HG02943 (cell line): ENCODE data around the gene LGALS14.
"Not testable (repeated sequence)": the region's sequence is repeated elsewhere in the genome, so short reads cannot be mapped to it uniquely, and the experiment has no call there.

Experiments
- ATAC-seq: cut with Tn5 transposase; IDR thresholded peaks from one replicate; pipeline ENCODE4 v1.9.1; 2021; ENCODE audit warnings: mild to moderate bottlenecking, low read depth, moderate library complexity; ENCODE audit not compliant: unreplicated experiment

LGALS14 gene

DNA sequence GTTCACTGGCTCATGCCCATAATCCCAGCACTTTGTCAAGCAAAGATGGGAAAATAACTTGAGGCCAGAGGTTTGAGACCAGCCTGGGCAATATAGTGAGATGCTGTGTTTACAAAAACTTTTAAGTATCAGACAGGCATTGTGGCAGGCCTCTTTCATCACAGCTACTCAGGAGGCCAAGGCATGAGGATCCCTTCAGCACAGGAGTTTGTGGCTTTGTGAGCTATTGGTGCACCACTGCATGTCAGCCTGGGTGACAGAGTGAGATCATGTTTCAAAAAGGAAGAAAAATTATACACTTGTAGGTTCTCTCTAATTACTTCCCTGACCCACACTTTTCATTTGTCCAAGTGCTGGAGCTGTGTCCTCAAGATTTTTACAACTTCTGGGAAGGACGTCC, 11.5 kb upstream of the LGALS14 start:
- no peak for ATAC-seq

DNA sequence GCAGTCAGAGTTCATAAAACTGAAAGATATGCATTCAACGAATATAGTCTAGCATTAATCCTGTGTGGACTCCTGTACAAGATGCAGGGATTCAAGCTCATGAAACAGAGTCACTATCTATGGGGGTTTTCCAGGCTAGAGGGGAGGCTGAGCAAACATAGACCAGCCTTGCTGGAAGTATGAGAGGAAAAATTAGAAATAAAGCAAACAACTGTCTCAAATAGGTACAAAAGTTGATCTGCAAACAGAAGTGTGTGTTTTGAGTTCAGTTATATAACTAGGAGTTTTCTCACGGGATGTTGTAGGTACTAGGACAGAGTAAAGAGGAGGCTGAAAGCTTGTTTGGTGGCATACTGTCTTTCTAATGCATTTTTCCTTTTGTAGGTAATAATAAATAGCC, 8.5 kb upstream of the LGALS14 start:
- no peak for ATAC-seq

DNA sequence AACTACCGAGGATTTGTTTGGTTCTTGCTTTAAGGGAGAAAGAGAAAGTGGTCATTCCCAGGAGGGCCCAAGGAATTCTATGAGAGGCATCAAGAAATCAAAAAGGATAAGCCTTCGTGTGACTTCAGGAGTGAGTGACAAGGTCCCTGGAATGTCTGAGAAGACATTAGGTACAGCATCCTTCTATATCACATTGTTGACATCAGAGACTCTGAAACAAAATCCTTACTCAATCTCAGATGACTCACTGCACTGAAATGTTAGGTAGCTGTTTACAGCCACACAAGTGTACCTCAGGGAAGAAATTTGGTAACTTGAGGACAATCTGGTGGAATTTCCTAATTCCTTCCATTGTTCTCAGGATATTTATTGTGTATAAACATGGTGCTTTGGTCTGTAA, 7.9 kb upstream of the LGALS14 start:
- no peak for ATAC-seq

DNA sequence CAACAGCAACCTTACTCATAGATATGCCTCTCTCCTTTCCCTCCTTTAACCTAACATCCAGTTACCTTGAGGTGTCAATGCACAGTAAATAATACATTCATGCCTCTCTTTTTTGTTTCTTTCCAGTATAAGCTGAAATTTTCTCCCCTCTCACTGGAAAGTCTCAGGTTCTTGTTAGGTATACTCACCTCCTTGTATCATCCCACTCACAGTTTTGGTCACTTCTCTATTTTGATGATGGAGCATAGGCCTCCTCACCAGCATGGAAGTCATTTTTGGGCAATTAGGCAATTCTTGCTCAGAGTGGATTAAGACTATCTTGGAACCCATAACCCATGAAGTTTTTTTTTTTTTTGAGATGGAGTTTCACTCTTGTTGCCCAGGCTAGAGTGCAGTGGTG, 5.7 kb upstream of the LGALS14 start:
- no peak for ATAC-seq

DNA sequence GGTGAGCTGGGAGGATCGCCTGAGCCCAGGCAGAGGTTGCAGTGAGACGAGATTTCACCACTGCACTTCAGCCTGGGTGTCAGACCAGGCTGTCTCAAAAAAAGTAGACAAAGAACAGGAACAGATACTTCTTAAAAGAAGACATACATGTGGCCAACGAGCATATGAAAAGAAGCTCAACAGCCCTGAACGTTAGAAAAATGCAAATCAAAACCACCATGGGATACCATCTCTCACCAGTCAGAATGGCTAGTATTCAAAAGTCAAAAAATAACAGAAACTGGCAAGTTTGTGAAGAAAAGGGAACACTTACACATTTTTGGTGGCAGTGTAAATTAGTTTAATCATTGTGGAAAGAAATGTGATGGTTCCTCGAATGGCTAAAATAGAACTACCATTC, 3.0 kb upstream of the LGALS14 start:
- no peak for ATAC-seq

DNA sequence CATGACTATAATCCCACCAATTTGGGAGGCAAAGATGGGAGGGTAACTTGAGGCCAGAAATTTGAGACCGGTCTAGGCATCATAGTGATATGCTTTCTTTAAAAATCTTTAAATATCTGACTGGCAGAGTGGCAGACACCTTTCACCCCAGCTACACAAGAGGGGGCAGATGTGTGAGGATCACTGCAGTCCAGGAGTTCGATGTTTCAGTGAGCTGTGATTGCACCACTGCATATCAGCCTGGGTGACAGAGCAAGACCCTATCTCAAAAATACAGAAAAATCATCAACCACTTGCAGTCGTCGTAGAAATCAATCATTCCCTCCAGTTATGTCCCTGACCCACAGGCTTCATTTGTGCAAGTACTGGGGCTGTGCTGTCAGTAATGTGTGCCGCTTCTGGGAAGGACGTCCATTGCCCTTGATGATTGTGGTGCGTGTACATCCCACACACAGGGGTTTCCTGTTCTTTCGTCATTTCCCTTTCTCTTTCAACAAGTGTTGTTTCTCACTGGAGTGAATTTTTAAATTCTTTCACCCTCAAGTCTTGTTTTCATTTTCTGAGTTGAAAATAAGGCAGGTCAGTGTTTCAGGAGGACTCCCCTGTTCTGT, 1.4 kb downstream of the LGALS14 start:
- ATAC-seq, result no peak

DNA sequence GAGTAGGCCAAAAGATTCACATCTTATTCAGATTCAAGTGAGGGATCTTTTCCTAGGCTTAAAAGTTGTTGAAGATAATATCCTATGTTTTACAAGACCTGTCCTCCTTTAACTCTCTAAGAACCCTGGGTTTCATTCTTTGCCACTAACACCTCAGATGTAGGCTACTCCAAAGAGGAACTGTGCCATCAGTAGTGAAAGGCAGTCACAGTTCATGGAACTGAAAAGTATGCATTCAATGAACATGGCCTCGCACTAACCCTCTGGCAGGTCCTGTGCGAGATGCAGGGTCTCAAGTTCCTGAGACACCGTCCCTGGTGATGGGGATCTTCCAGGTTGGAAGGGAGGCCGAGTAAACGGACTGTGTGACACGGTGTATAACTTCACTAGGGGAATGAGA, 4.3 kb downstream of the LGALS14 start:
- no peak for ATAC-seq

DNA sequence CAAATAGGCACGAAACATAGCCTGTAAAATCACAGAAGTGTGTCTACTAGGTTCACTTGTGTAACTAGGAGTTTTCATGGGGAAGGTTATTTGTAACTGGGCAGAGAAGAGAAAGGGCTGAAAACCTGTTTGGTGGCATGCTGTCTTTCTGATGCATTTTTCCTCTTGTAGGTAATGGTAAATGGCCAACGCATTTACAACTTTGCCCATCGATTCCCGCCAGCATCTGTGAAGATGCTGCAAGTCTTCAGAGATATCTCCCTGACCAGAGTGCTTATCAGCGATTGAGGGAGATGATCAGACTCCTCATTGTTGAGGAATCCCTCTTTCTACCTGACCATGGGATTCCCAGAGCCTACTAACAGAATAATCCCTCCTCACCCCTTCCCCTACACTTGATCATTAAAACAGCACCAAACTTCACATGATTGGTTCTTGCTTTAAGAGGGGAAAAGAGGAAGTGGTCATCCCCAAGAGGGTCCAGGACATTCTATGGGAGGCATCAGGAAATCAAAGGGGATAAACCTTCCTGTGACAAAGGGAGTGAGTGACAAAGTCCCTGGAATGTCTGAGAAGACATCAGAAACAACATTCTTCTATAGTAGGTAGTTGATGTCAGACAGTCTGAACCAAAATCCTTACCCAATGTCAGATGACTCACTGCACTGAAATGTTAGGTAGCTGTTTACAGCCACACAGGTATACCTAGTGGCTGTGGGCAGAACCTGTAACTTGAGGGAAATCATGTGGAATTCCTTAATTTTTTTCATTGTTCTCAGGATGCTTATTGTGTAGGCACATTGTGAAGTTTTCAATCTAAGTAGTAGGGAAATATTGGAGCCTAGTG, 5.0 kb downstream of the LGALS14 start:
- ATAC-seq, result no peak

DNA sequence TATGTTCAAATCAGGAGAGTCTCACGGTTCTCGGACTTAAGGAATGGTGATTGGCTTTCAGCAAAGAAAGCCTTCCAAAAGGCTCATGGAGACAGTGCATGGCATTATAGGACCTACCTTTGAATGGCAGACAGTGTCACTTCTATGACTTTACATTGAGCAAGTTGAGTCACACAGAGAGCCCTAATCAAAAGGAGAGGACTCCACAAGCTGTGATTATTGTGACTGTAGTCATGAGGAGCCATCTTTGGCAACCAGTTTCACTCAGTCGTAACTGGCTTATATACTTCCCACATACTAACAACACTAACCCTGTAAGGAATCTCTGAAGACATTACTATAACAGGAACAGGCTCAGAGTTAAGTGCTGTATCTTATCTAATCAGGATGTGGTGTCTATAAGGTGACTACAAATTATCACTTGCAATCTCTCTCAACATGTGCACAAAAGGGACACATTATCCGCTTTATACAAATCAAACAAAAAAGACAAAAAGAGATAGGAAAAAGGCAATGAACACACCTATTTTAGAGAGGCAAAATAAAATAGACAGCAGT, 6.1 kb downstream of the LGALS14 start:
- ATAC-seq, result no peak

DNA sequence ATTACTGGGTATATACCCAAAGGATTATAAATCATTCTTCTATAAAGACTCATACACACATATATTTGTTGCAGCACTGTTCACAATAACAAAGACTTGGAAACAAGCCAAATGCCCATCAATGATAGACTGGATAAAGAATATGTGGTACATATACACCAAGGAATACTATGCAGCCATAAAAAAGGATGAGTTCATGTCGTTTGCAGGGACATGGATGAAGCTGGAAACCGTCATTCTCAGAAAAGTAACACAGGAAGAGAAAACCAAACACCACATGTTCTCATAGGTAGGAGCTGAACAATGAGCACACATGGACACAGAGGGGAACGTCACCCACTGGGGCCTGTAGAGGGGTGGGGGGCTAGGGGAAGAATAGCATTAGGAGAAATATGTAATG, 15.9 kb downstream of the LGALS14 start:
- not testable (repeated sequence) for ATAC-seq

DNA sequence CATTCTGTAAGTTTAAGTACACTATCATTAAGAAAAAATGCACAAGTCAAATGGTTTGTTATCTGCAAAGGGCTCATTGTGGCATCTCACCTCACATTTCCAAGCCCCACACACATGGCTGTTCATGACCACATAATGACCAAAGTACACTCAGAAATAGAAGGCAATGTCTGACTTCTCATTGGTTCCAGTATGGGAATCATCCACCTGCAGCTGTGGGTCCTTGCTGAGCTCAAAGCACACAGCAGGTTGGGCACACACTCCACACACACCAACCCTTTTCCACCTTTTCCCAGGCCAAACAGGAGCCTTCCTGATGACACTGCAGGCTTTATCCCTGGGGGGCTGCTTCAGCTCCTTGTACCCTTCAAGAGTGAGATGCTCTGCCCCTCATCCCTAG, 21.7 kb downstream of the LGALS14 start:
- ATAC-seq, result no peak

DNA sequence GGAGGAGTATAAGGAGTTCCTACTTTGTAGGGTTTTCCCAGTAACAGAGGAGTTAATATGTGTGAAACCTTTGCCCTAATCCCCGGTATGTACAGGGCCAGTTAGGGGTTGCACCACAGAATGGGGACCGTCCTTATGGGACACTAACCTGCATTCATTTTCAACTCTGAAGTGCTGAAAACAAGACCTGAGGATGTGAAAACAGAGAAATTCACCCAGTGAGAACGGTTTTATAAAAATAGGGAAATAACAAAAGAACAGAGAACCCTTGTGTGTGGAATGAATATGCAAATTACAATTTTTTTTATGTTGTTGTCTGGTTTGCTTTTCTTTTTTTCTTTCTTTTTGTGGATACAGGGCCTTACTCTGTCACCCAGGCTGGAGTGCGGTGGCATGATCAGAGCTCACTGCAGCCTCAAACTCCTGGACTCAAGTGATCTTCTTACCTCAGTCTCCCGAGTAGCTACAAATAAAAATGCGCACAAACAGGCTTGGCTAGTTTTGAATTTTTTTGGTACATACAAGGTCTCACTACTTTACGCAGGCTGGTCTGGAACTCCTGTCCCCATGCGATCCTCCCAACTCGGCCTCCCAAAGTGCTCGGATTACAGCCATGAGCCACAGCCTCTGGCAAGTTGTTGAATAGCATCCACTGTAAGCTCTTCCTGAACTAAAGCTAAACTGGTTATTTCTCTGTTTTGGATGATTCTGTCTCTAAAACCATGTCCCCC, 23.0 kb downstream of the LGALS14 start:
- ATAC-seq, result no peak

DNA sequence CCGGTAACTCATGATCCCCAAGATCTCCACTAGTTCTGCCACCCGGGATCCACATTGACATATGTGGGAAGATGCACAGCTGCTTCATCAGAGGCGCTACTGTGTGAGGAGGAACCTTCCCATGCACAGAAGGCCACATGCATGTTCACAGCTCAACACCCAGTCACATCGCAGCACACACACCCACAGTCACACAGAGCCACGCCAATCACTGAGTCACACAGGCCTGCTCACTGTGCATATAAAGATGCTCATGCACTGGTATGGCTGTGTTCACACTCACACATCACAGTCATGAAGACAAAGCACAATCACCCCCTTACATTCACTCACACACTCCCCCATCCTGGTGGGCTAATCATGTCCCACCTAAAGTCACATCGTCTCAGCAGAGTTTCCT, 23.8 kb downstream of the LGALS14 start:
- no peak for ATAC-seq

DNA sequence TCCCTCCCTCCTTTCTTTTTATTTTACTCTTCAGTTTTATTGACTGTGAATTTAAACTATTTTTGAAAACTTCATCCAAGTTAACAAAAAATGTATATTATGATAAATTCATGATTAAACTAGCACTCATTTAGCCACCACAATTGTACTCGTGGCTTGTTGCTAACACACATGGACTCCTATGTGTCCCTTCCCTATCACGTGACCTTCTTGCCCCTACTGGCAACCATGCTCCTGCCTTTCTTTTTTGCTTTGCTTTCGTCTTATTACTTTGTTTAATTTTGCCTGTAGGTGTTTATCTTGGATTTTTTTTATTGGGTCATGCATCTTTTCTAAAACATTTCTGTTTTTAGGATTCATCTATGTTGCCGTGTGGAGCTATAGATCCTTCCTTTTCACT, 25.3 kb downstream of the LGALS14 start:
- no peak for ATAC-seq

DNA sequence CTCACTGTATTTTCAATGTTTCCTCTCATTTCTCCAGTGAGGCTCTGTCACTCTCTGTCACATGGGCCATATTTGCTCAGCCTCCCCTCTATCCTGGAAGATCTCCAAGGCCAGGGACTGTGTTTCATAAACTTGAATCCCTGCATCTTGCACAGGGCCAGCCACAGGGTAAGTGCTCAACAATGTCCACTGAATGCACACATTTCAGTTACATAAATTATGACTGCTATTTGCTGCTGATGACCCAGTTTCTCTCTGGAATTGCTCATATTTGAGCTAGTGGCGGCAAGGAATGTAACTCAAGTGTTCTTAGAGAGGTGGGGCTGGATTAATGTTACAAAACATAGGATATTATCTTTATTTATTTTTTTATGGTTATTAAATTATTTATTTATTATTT, 27.4 kb downstream of the LGALS14 start:
- ATAC-seq, result no peak

DNA sequence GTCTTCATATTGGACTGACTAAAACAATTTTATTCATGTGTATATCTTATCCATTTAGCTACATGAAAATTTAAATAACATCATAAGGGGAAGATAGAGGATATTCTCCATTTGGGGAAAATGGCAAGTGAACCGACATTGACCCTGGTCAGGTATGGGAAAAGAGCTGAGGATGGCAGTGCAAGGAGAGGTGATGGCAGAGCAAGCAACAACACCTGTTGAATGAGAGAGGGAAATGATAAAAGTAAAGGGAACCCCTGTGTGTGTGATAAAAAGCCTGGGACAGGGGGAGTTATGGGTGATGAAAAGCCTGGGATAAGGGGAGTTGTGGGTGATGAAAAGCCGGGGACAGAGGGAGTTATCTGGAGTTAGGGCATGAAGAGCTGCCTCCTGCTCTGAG, 29.6 kb downstream of the LGALS14 start:
- no peak for ATAC-seq

DNA sequence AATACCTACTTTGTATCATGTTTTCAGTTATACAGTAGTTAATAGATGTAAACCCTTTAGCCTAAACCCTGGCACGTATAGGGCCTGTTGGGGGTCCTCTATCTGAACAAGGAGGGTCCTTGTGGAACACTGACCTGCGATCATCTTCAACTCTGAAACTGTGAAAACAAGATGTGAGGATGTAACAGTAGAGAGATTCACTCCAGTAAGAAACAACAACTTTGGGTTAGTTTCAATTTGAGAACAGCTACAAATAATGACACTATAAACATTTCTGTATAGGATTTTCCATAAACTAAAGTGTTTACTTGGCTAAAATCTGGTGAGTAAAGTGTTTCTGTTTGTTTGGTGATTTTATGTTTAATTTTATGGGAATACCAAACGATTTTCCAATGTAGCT, 31.4 kb downstream of the LGALS14 start:
- no peak for ATAC-seq

DNA sequence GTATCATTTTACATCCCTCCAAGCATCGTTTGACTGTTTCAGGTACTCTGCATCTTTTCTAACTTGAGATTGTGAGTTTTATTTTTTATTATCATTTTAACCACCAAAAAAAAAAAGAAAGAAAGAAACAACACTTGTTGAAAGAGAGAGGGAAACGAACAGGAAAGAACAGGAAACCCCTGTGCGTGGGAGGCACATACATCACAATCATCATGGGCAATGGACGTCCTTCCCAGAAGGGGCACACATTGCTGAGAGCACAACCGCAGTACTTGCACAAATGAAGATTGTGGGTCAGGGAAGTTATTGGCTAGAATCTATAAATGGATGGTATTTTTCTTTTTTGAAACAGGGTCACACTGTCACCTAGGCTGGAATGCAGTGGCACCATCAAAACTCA, 31.8 kb downstream of the LGALS14 start:
- no peak for ATAC-seq

DNA sequence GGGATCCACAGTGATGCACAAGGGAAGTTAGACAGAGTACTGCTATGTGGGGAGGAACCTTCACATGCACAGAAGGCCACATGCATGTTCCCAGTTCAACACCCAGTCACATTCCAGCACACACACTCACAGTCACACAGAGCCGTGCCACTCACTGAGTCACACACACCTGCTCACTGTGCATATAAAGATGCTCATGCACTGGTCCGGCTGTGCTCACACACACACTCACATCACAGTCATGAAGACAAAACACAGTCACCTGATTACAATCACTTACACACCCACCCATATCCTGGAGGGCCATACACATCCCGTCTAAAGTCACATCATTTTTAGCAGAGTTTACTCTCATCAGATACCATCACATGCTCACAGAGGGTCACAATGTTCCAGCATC, 33.1 kb downstream of the LGALS14 start:
- ATAC-seq, result no peak

DNA sequence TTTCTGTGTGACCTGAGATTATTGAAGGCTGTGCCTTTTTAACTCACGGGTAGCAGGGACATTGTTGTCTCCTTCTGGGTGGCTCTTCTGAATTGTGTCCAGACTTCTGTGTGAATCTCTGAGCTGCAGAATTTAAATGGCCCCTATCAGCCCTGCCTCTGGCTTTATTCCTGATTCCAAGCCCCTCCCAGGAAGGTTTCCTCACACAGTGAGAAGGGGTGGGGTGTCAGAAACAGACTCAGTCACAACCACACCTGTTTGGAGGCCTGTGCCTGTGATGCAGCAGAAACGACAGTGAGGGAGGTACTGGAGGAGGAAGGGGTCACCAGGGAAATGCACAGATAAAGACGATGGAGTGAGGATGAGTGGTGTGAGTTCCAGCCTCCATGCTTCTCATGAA, 33.6 kb downstream of the LGALS14 start, which contains the start of gene CLC:
CLC (minus strand) TSS at position 139 of the 400 bp plus-strand sequence; CDS start at position 62, 77 bp downstream.
- ATAC-seq, result no peak

DNA sequence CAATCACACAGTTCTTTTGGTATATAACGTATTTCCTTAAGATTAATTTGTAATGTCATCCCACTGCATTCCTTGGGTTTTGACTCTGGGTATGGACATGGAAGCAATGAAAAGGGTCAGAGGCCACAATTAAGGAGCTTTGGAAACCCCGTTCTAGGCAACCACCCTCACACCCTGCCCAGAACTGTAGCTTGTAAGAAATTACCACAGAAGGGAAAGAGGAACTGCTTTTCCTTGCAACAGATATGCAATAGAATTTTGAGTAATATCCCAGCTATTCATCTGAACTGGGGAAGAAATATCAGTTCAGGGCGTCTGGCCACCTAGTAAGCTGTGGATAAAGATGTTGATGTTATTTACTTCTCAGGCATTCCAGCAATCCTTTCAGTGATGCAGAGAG, 34.5 kb downstream of the LGALS14 start:
- no peak for ATAC-seq
